OCI-LY3 (cell line): ENCODE data around the gene CACNA1A.

Source experiments
- EZH2phosphoT487 ChIP-seq: fragments of 200-600 bp; shearing (Covaris generic); IDR thresholded peaks from 2 replicates; pipeline ENCODE4 v1.6.1; 2018; ENCODE audit warnings: antibody characterized with exemption, mixed run types, low read depth
- TF ChIP-seq, protein P1 (sequence below): fragments of 200-600, 300-600 bp; sonication (generic); IDR thresholded peaks from 2 replicates; pipeline ENCODE4 v1.5.1; 2014; ENCODE audit warnings: antibody characterized with exemption, low read length, low read depth

DNA sequence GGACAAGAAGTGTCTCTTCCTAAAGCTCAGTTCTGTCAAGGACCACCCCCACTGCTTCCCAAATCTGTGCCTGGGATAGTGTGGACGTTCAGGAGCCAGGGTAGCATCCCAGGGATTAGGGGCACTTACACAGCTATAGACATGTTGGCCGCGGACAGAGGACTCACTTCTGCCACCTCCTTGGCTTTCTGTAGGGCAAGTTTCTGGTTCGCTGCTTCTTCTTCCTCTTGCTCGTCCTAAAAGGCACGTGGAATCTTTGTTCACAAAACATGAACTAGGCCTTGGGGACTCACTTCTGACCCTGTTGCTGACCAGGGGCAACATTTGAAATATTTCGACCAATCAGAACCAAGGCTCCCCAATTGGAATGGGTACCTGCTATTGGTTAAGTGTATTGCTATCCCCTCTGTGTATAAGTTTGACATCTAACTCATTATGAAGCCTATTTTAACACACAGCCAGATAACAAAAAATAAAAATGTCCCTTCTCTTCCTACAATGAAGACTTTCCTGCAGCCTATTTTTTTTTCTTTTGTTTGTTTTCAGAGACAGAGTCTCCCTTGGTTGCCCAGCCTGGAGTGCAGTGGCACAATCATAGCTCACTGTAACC lies 205.8 kb downstream of the CACNA1A start:
- TF ChIP-seq, protein P1, sequence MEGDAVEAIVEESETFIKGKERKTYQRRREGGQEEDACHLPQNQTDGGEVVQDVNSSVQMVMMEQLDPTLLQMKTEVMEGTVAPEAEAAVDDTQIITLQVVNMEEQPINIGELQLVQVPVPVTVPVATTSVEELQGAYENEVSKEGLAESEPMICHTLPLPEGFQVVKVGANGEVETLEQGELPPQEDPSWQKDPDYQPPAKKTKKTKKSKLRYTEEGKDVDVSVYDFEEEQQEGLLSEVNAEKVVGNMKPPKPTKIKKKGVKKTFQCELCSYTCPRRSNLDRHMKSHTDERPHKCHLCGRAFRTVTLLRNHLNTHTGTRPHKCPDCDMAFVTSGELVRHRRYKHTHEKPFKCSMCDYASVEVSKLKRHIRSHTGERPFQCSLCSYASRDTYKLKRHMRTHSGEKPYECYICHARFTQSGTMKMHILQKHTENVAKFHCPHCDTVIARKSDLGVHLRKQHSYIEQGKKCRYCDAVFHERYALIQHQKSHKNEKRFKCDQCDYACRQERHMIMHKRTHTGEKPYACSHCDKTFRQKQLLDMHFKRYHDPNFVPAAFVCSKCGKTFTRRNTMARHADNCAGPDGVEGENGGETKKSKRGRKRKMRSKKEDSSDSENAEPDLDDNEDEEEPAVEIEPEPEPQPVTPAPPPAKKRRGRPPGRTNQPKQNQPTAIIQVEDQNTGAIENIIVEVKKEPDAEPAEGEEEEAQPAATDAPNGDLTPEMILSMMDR = no peak
- TF ChIP-seq EZH2phosphoT487 = no peak
